HG03103 (cell line): ENCODE data around the gene ZNHIT3.
"Not testable (repeated sequence)": the region's sequence is repeated elsewhere in the genome, so short reads cannot be mapped to it uniquely, and the experiment has no call there.

Source experiments
- ATAC-seq: cut with Tn5 transposase; IDR thresholded peaks from one replicate; pipeline ENCODE4 v1.9.1; 2021; ENCODE audit warnings: low read depth; ENCODE audit not compliant: unreplicated experiment

Gene ZNHIT3

GRCh38 chr17:36486204-36487194, at the start of gene ZNHIT3:
ZNHIT3 (plus strand) TSS chr17:36486681; CDS start chr17:36486700, 19 bp downstream.
- ATAC-seq: peak; percentile 88

GRCh38 chr17:36441792-36442191, 44.7 kb upstream of the ZNHIT3 start:
- not testable (repeated sequence) for ATAC-seq

GRCh38 chr17:36443777-36444176, 42.7 kb upstream of the ZNHIT3 start:
- ATAC-seq: no peak

- not testable (repeated sequence) for ATAC-seq
Observed at GRCh38 chr17:36449997-36450396, 36.5 kb upstream of the ZNHIT3 start.

- ATAC-seq: not testable (repeated sequence)
Observed at GRCh38 chr17:36452888-36453287, 33.6 kb upstream of the ZNHIT3 start.

- ATAC-seq: not testable (repeated sequence)
Observed at GRCh38 chr17:36457701-36458100, 28.8 kb upstream of the ZNHIT3 start.

DNA sequence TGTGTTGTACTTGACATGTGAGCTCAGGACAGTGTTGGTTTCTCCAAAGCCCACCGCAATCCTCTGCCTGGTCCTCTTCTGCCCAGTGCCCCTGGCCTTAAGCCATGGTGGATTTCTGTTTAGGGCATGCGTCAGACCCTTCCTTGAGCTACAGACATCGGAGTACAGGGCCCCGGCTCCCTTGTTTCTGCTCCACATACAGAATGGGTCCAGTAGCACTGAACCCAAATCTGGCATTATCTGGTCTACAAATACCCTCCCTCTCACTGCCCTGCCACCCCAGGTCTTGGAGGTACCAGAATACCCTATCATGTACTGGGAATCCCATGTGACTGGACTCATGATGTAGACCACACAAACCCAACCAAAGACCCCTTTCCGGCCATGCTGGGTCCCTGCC, 27.4 kb upstream of the ZNHIT3 start:
- no peak for ATAC-seq

DNA sequence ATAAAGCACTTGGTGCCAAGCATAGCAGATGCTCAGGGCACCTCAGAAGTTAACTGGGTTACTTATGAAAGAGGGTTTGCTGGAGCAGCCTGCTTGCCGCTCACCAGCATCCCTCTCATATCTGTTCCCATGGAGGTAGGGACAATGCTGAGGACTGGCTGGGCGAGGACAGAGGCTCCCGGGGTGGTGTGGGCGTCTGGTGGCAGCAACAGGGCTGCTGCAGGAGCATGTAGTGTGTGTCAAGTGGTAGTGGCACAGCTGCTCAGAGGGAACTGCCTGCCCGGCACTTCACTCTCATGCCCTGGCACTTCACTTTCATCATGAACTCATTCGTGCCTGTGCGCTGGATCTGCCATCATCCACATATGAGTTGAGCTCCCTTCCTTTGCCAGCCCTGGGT, 26.9 kb upstream of the ZNHIT3 start:
- ATAC-seq: no peak

GRCh38 chr17:36460265-36460937, 26.1 kb upstream of the ZNHIT3 start:
- no peak for ATAC-seq

DNA sequence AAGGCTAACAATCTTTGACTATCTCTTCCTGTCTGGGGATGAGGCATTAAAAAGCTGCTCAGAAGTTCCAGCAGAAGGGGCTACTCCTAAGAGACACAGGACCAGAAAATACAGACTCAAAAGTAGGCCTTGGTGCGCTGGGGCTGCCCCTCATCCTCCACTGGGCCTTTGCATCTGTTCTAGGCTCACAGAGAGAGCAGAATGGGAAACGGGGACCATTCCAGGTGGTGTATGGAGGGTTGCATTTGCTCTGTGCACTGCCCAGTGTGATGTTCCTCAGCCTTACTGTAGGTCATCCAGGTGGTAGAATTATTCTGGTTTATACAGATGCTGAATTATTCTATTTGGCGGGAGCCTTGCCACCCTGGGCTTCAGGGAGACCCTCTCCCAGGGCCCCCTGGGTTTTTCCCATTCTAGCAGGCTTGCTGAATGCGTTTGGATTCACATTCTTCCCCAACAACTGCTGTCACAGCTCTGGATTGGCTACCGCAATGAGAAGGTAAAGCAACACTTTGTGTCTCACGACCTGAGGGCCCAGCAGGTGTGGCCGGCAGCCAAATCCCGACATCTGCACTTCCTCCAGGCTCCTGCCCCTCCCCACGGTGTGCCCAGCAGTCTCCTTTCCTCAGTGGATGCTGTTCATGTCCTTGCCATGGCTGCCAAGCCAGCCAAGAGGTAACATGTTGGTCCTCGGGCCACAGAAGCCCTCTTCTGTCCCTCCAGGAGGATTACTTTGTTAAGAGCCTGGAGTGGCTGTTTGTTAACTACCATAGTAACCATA, 25.0 kb upstream of the ZNHIT3 start:
- no peak for ATAC-seq

GRCh38 chr17:36463916-36464764, 22.3 kb upstream of the ZNHIT3 start:
- no peak for ATAC-seq

DNA sequence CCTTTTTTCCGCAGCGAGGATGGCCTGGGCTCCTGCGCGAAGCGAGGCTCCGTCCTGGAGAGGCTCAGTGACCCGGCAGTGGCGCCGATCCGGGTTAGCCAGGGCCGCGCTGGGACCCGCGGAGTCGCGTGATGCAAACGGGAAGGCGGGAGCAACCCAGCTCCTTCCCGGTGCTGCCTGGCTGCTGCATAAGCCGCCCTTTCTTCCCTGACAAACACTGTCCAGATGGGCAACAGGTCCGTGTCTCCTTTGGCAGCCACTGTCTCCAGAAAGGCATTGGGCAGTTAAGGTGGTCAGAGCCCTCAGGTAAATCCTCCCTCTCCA, 21.8 kb upstream of the ZNHIT3 start:
- ATAC-seq: no peak

GRCh38 chr17:36468903-36469635, 17.4 kb upstream of the ZNHIT3 start:
- ATAC-seq: no peak

DNA sequence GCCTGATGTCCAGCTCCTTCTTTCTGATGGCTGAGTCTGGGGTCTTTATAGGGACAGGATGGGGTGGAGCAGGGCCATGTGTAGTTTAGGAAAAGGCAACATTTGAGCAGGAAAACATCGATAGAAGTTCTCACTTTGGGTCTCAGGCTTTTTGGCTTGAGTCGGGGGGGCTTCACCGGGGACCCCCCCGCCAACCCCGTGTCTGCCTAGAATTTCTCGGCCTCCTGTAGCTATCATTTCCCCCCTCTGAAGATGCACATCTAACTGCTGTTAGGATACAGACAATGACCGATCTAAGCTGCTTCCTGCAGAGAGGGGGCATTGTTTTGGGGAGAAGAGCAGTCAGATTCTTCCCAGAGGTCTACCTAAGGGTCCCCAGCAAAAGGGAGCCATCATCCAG, 16.7 kb upstream of the ZNHIT3 start:
- ATAC-seq: no peak

- ATAC-seq: no peak
Observed at GRCh38 chr17:36470499-36470898, 16.0 kb upstream of the ZNHIT3 start.

GRCh38 chr17:36474571-36474970, 11.9 kb upstream of the ZNHIT3 start:
- ATAC-seq: no peak

DNA sequence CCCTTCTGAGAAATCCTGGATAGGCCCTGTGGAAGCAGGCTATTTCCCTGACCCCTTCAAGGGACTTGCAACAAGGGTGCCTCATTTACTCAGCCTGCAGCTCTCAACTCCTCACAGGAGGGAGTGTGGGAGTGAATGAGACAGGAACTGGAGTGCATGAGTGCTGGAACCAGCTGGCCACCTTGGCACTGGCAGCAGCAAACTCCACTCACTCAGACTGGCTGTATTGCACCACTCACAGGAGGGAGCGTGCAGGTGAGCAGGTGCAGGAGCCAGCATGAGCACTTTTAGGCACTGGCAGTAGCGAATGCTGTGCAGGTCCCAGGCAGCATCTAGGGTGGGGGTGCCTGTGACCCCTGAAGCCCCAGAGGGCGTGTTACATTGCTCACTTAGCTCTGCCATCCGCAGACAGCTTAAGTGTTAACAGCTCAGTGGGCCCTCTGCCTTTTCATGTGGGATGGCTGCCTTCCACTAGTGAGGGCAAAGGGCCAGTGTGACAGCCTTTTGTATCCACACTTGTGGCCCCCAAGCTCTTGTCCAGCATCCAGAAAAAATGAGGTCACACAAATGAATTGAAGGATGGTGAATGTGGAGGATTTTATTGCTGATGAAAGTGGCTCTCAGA, 11.0 kb upstream of the ZNHIT3 start:
- no peak for ATAC-seq

DNA sequence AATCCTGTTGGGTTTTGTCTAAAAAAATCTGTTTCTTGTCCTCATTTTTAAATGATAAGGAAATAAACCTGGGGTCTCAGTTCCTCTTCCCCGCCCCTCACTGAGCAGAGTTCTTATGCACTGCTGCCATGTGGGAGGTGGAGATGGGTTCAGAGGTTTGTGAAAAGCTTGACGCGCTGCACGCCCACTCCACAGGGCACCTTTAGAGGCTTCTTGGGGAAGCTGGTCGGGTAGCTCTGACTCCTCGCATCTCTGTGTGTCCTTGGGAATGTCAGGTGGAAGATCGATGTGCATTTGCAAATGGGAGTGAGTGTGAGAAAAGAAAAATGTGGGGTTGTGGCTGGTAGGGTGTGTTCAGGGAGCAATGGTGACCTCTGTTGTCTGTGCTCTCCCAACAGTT, 4.7 kb upstream of the ZNHIT3 start:
- no peak for ATAC-seq
